Activated CD4-positive, alpha-beta memory T cell treated with anti-CD3 and anti-CD28 coated beads, Interleukin-2, amount 10 ng/mL, durations not matched to agents 7 days and 5 days (primary cell): Measurements from ENCODE around the gene ANKRD17. TPM values are rescaled to one million over a fixed set of nuclear protein-coding genes. Genes with fewer than 3 reads are reported as not detected.

Source experiments
- CTCF ChIA-PET: fragments of 350-600 bp; sonication (Branson Sonifier 250); formaldehyde crosslinking; loops from one replicate; lab custom pipeline; 2021; ENCODE audit warnings: antibody characterized with exemption, inconsistent platforms; lab: Charles Lee
- POLR2A ChIA-PET: fragments of 350-600 bp; sonication (Branson Sonifier 250); formaldehyde crosslinking; loops from one replicate; lab custom pipeline; 2021; ENCODE audit warnings: antibody characterized with exemption; lab: Charles Lee
- DNase-seq: peaks from one replicate; pipeline ENCODE4 v3.0.0-alpha.2; 2020
- H3K27ac Mint-ChIP-seq: one replicate; pipeline ENCODE4 v1.8.0; 2021; ENCODE audit warnings: mild to moderate bottlenecking, mixed read lengths
- H3K27me3 Mint-ChIP-seq: one replicate; pipeline ENCODE4 v1.8.0; 2021; ENCODE audit warnings: mixed read lengths
- H3K36me3 Mint-ChIP-seq: one replicate; pipeline ENCODE4 v1.8.0; 2021; ENCODE audit warnings: low read depth, mixed read lengths
- H3K4me1 Mint-ChIP-seq: one replicate; pipeline ENCODE4 v1.8.0; 2021; ENCODE audit warnings: mixed read lengths
- H3K4me3 Mint-ChIP-seq: one replicate; pipeline ENCODE4 v1.8.0; 2021; ENCODE audit warnings: mild to moderate bottlenecking, mixed read lengths
- H3K9me3 Mint-ChIP-seq: one replicate; pipeline ENCODE4 v1.8.0; 2021; ENCODE audit warnings: mixed read lengths
- total RNA-seq, 2 experiments: library from RNA; stranded (reverse); gene quantifications; one replicate each; pipeline ENCODE4 v1.2.3, GENCODE V29; 2021

Gene ANKRD17
- total RNA-seq, 2 experiments from 2014 or later, result 45.8 to 46.6 TPM

DNA sequence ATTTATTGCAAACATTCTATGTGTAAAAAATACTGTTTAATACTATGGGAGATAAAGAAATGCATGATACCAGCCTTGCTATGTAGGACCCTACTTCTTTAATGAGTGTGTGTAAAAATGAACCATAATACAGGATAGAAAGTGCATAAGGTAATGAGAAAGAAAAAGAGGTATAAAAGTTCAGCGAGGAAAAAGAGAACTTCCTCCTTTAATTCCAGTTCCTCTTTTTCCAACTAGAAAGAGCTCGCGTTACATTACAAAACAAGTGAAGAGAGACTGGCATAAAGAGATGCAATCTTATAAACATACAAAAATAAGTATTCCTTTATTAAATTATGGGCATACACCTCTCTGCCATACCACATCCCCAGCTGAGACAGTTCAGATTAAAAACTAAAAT lies 77.4 kb downstream of the ANKRD17 start:
- no peak for DNase-seq
- H3K27me3 Mint-ChIP-seq, result no peaks in the 10 kb centered on the region
- no peak overlapping the region for H3K4me3 Mint-ChIP-seq
- ChIA-PET CTCF (no interaction called here), POLR2A (interaction anchor here (0.7 to 1.4 kb wide), 2 partner anchors 9 to 77 kb away, joined by 3 read pairs; partner anchors contain the start of gene ANKRD17)
- H3K9me3 Mint-ChIP-seq, result no peaks in the 10 kb centered on the region
- peaks cover 16% of the 10 kb centered on the region for H3K36me3 Mint-ChIP-seq
- peaks cover 5% of the 10 kb centered on the region for H3K4me1 Mint-ChIP-seq
- no peak overlapping the region for H3K27ac Mint-ChIP-seq

DNA sequence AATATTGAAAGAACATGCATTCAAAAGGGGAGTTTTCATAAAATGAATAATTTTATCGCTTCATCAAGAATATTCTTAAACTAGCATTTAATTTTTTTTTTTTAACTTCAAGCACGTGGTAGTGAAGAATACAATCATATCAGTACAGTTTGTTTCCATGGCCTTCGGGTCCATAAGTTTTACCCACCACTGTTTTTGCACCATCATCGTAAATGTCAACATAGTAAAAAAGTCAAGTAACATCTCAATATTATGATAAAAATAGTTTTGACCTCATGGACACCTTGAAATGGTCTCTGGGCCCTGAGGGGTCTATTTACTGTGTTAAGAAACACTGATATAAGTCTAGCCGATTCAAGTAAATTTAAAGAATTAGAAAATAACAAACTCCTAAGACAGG lies 80.2 kb downstream of the ANKRD17 start:
- Mint-ChIP-seq H3K9me3 (peaks cover 17% of the 10 kb centered on the region), H3K4me1 (peaks cover 9% of the 10 kb centered on the region), H3K27me3 (no peaks in the 10 kb centered on the region), H3K4me3 (no peak overlapping the region), H3K36me3 (peaks cover 41% of the 10 kb centered on the region), H3K27ac (no peak overlapping the region)
- POLR2A ChIA-PET, result no interaction called here
- DNase-seq, result no peak
- CTCF ChIA-PET, result no interaction called here

DNA sequence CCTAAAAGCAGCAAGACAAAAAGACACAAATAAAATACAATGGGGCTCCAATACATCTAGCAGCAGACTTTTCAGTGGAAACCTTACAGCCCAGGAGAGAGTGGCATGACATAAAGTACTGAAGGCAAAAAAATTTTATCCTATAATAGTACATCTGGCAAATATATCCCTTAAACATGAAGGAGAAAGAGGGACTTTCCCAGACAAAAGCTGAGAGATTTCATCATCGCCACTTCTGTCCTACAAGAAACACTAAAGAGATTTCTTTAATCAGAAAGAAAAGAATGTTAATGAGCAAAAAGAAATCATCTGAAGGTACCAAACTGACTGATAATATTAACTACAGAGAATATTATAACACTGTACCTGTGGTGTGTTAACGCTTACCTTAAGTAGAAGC lies 86.4 kb downstream of the ANKRD17 start:
- Mint-ChIP-seq H3K4me3 (no peak overlapping the region), H3K27me3 (no peaks in the 10 kb centered on the region), H3K4me1 (peaks cover 11% of the 10 kb centered on the region), H3K36me3 (peaks cover 92% of the 10 kb centered on the region), H3K9me3 (peaks cover 24% of the 10 kb centered on the region), H3K27ac (no peak overlapping the region)
- DNase-seq, result no peak
- ChIA-PET CTCF (no interaction called here), POLR2A (interaction anchor here (0.6 kb wide), 1 partner anchor 9 kb away, joined by 3 read pairs; no protein-coding TSS in a partner anchor)

DNA sequence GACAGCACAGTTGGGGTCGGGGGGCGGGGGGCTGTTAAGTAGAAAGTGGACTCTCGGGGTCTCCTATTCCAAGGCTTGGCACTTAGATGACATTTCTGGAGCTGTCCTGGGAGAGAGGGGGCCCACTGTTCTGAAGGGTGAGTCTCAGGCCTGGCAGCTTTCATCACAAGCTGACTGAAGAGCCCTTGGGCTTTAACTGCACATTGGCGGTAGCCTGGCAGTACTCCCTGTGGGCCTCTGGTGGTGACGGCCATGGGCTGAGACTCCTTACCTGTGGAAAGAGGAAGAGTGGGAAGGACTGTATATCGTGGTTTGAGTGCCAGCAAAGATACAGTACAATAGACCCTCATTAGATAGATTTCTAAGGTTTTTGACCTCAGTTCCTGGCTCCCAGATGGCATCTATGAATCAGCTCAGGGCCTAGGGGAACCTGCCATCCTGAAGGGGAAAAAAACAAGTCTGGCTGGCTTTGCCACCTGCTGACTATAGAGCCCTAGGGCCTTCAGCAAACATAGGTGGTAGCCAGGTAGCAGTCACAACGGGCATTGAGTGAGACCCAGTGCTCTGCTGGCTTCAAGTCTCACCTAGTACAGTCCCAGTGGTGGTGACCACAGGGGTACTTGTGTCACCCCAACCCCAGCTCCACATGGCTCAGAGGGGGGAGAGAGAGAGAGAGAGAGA lies 87.9 kb downstream of the ANKRD17 start:
- H3K4me3 Mint-ChIP-seq, result no peak overlapping the region
- H3K27ac Mint-ChIP-seq, result no peak overlapping the region
- H3K27me3 Mint-ChIP-seq, result no peaks in the 10 kb centered on the region
- CTCF ChIA-PET, result no interaction called here
- peaks cover 11% of the 10 kb centered on the region for H3K4me1 Mint-ChIP-seq
- peaks cover 92% of the 10 kb centered on the region for H3K36me3 Mint-ChIP-seq
- H3K9me3 Mint-ChIP-seq, result peaks cover 31% of the 10 kb centered on the region
- POLR2A ChIA-PET, result interaction anchor here (0.6 kb wide), 1 partner anchor 52 kb away, joined by 3 read pairs; no protein-coding TSS in a partner anchor
- no peak for DNase-seq

DNA sequence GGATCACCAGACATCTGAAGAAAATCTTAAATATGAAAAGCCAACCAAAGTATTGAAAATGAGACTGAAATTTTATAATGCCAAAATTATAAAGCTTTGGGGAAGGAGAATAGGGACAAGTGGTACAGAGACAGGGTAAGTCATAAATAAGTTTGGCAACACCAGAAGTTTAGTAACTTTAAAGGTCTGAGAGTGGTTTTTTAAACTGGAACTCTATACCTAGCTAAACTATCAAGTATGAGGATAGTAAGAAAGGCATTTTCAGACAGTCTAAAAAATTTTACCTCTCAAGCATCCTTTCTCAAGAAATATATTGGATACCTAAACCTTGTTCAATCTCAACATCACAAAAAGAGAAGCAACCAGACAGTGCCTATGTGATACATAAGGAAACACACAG lies 92.4 kb downstream of the ANKRD17 start:
- H3K4me3 Mint-ChIP-seq, result no peak overlapping the region
- ChIA-PET CTCF (no interaction called here), POLR2A (no interaction called here)
- no peak overlapping the region for H3K27ac Mint-ChIP-seq
- no peaks in the 10 kb centered on the region for H3K27me3 Mint-ChIP-seq
- no peaks in the 10 kb centered on the region for H3K4me1 Mint-ChIP-seq
- DNase-seq, result no peak
- peaks cover 79% of the 10 kb centered on the region for H3K36me3 Mint-ChIP-seq
- peaks cover 16% of the 10 kb centered on the region for H3K9me3 Mint-ChIP-seq

DNA sequence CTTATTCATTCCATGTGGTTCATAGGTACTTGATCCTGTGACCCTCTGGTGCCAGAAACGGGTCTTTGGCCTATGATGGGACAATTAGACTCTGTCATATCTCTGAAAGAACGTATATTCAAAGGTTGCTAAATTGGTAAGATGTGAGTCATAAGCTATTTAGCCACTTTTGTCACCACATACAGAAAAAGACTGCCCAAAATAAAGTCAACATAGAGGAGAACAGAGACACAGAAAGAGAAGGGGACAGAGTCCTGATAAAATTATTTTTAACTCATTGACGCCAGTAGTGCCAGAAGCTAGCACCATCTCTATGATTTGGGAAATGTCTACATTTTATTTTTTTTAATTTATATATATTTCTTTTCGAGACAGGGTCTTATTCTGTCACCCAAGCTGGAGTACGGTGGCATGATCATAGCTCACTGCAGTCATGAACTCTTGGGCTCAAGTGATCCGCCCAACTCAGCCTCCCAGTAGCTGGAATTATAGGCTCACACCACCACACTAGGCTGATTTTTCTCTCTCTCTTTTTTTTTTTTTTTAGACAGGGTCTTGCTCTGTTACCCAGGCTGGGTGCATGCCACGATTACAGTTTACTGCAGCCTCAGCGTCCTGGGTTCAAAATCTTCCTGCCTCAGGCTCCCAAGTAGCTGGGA lies 96.9 kb downstream of the ANKRD17 start:
- H3K4me1 Mint-ChIP-seq, result no peaks in the 10 kb centered on the region
- CTCF ChIA-PET, result no interaction called here
- POLR2A ChIA-PET, result no interaction called here
- DNase-seq, result no peak
- H3K27ac Mint-ChIP-seq, result no peak overlapping the region
- H3K27me3 Mint-ChIP-seq, result no peaks in the 10 kb centered on the region
- H3K4me3 Mint-ChIP-seq, result no peak overlapping the region
- peaks cover 11% of the 10 kb centered on the region for H3K9me3 Mint-ChIP-seq
- H3K36me3 Mint-ChIP-seq, result peaks cover 65% of the 10 kb centered on the region

DNA sequence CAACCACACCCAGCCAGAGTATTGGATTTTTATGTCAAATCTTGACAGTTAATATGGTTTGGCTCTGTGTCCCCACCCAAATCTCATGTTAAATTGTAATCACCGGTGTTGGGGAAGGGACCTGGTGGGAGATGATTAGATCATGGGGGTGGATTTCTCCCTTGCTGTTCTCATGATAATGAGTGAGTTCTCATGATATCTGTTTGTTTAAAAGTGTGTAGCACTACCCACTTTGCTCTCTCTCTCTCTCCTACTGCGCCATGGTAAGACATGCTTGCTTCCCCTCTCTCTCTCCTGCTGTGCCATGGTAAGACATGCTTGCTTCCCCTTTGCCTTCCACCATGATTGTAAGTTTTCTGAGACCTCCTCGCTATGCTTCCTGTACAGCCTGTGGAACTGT lies 102.2 kb downstream of the ANKRD17 start:
- Mint-ChIP-seq H3K27me3 (no peaks in the 10 kb centered on the region), H3K36me3 (peaks cover 54% of the 10 kb centered on the region), H3K9me3 (no peaks in the 10 kb centered on the region), H3K27ac (no peak overlapping the region), H3K4me3 (no peak overlapping the region), H3K4me1 (no peaks in the 10 kb centered on the region)
- POLR2A ChIA-PET, result no interaction called here
- CTCF ChIA-PET, result no interaction called here
- DNase-seq, result no peak

DNA sequence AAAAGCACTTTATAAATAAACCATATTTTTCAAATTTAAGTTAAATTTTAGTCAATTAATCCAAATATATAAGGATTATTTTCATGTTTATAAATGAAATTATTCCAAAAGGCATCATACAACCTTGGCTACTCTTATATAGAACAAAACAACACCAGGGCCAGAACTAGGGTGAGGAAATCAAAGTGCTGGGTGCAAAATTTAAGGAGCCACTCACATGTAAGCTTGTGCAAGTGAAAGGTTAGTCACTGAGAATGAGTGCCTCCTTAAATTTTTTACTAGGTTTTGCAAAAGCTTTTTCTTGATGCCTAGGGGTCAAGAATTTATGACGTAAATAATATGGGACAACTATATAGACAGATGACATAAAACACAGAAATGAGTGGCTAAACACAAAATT lies 105.7 kb downstream of the ANKRD17 start:
- H3K27ac Mint-ChIP-seq, result no peak overlapping the region
- POLR2A ChIA-PET, result no interaction called here
- no peaks in the 10 kb centered on the region for H3K27me3 Mint-ChIP-seq
- no peaks in the 10 kb centered on the region for H3K4me1 Mint-ChIP-seq
- H3K4me3 Mint-ChIP-seq, result no peak overlapping the region
- DNase-seq, result no peak
- CTCF ChIA-PET, result no interaction called here
- H3K36me3 Mint-ChIP-seq, result peaks cover 48% of the 10 kb centered on the region
- H3K9me3 Mint-ChIP-seq, result no peaks in the 10 kb centered on the region

DNA sequence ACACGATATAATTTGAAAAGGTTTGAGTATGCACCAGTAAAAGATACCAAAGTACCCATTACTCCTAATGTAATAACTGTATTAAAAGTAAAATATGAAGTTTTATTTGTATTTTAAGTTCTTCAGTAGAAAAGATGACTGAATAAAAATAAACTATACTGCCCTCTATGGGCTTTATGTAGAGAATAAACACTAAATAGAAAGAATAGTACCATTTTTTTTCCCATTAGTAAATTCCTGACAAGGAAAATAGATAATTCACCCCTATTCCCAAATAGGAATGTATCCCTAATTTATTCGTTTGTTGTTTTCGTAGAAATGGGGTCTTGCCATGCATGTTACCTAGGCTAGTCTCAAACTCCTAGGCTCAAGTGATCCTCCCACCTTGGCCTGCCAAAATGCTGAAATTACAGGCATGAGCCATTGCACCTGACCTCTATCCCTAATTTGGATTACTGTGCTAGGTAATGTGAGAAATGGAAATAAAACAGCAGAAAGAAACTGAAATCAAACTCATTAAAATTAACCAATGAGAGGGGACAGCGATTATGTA lies 115.5 kb downstream of the ANKRD17 start:
- H3K4me1 Mint-ChIP-seq, result peaks cover 2% of the 10 kb centered on the region
- H3K4me3 Mint-ChIP-seq, result no peak overlapping the region
- ChIA-PET POLR2A (no interaction called here), CTCF (no interaction called here)
- peaks cover 56% of the 10 kb centered on the region for H3K36me3 Mint-ChIP-seq
- H3K9me3 Mint-ChIP-seq, result no peaks in the 10 kb centered on the region
- H3K27ac Mint-ChIP-seq, result no peak overlapping the region
- H3K27me3 Mint-ChIP-seq, result no peaks in the 10 kb centered on the region
- no peak for DNase-seq

DNA sequence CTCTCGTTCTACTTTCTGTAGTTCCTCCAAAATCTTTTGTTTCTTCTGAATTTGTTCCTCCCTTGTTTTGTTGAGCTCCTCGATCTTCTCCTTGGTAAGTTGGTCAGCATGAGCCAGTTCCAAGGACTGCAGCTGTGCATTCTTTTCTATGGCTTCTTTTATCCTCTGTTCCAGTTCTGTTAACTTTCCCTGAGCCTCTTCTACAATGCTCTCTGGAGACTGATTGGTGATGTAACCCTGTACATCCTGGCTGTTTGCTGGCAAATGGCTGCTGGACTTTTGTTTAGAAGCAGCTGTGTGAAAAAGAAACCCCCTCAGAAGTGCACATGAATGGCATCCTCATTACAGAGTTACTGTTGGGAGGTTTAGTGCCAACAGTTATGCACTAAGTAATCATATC lies 118.6 kb downstream of the ANKRD17 start:
- ChIA-PET POLR2A (no interaction called here), CTCF (interaction anchor here (1.3 kb wide), 1 partner anchor 117 kb away, joined by 3 read pairs; no protein-coding TSS in a partner anchor)
- H3K27ac Mint-ChIP-seq, result no peak overlapping the region
- H3K9me3 Mint-ChIP-seq, result no peaks in the 10 kb centered on the region
- peaks cover 7% of the 10 kb centered on the region for H3K4me1 Mint-ChIP-seq
- peaks cover 49% of the 10 kb centered on the region for H3K36me3 Mint-ChIP-seq
- no peak overlapping the region for H3K4me3 Mint-ChIP-seq
- no peaks in the 10 kb centered on the region for H3K27me3 Mint-ChIP-seq
- no peak for DNase-seq

DNA sequence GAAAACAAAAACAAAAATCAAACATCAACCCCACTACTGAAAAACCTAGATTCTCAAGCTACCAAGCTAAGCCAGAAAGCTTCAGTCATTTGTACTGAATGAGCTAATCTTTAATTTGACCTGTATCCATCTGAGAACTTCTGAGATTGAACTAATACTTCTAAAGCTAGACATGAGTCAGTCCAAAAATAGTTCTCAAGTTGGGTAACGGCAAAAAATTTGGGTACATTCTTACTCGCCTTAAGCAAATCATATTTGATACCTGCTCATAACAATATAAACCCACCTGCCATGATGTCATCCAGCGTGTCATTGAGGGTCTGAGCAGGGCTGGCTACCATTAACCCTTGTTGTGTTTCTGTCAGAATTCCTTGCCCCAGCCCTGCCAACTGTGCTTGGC lies 119.4 kb downstream of the ANKRD17 start:
- H3K27me3 Mint-ChIP-seq, result no peaks in the 10 kb centered on the region
- no peak overlapping the region for H3K4me3 Mint-ChIP-seq
- peaks cover 7% of the 10 kb centered on the region for H3K4me1 Mint-ChIP-seq
- no peak for DNase-seq
- POLR2A ChIA-PET, result no interaction called here
- H3K27ac Mint-ChIP-seq, result no peak overlapping the region
- no peaks in the 10 kb centered on the region for H3K9me3 Mint-ChIP-seq
- CTCF ChIA-PET, result interaction anchor here (0.7 to 1.3 kb wide), 2 partner anchors 23 to 118 kb away, joined by 3 to 5 read pairs; no protein-coding TSS in a partner anchor
- H3K36me3 Mint-ChIP-seq, result peaks cover 48% of the 10 kb centered on the region

DNA sequence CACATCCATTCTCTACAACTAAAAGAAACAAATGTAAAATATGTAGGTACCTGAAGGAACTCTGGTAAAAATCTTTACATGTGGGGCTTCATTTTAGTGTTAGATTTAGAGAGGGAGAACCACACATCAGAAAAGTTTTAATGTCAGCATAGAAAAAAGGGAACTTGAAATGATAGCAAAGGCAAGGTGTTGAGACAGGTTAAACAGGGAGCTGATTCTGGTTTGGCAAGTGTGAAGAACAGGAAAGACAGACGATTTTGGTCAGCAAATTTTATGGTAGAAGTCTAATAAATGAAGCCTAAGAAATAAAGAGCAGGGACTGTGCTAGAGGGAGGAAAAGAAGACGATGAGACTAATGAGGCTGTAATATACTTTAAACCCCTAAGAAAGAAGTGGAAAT lies 121.5 kb downstream of the ANKRD17 start:
- ChIA-PET POLR2A (no interaction called here), CTCF (interaction anchor here (0.8 kb wide), 1 partner anchor 120 kb away, joined by 3 read pairs; no protein-coding TSS in a partner anchor)
- peaks cover 7% of the 10 kb centered on the region for H3K4me1 Mint-ChIP-seq

DNA sequence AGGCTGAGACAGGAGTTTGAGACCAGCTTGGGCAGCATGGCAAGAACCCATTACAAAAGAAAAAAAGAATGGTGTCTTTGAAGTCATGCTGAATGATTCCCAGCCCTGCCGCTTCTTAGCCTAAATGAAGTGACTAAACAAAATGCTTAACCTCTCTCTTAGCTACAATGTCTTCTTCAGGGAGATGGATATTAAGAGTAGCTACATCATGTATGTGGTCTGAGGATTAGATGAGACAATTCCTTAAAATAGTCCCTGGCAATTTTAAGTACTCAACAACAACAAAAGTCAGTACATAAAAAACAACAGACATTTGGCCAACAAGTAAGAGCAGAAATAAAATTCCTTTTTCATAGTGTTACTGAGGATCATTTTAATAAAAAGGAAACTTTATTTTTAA lies 124.8 kb downstream of the ANKRD17 start:
- ChIA-PET CTCF (interaction anchor here (1.1 kb wide), 1 partner anchor 123 kb away, joined by 6 read pairs; no protein-coding TSS in a partner anchor), POLR2A (no interaction called here)
- H3K27ac Mint-ChIP-seq, result no peak overlapping the region

More for the DNA sequence above, 121.5 kb downstream of the ANKRD17 start:
- DNase-seq, result no peak
- Mint-ChIP-seq H3K9me3 (no peaks in the 10 kb centered on the region), H3K36me3 (peaks cover 44% of the 10 kb centered on the region), H3K27me3 (no peaks in the 10 kb centered on the region), H3K27ac (no peak overlapping the region), H3K4me3 (no peak overlapping the region)

More for the DNA sequence above, 124.8 kb downstream of the ANKRD17 start:
- DNase-seq, result no peak
- Mint-ChIP-seq H3K27me3 (no peaks in the 10 kb centered on the region), H3K4me3 (no peak overlapping the region), H3K9me3 (no peaks in the 10 kb centered on the region), H3K36me3 (peaks cover 30% of the 10 kb centered on the region), H3K4me1 (peaks cover 7% of the 10 kb centered on the region)
